DND-41 (cell line): ENCODE results near the gene ZCCHC24.

ENCODE experiments used
- ATAC-seq: fragments of 200-7000 bp; cut with Tn5 transposase; 3 replicates; pipeline ENCODE4 v1.9.1; 2021; ENCODE audit warnings: low read depth; ENCODE audit not compliant: insufficient read depth
- DNase-seq: peaks from one replicate; pipeline ENCODE4 v3.0.0-alpha.2; 2020
- H2AFZ ChIP-seq: 2 replicates; pipeline ENCODE4 v1.6.0; 2012; ENCODE audit warnings: low read depth, low read length
- H3K27ac ChIP-seq: 2 replicates; pipeline ENCODE4 v1.5.1; 2012; ENCODE audit warnings: low read length, inconsistent platforms
- H3K27me3 ChIP-seq: fragments of 200-600 bp; sonication (generic); 2 replicates; pipeline ENCODE4 v1.6.0; 2012; ENCODE audit warnings: low read length, mild to moderate bottlenecking, inconsistent platforms; ENCODE audit not compliant: insufficient read depth, poor library complexity
- H3K36me3 ChIP-seq: 2 replicates; pipeline ENCODE4 v1.5.1; 2012; ENCODE audit warnings: low read length, inconsistent platforms; ENCODE audit not compliant: insufficient read depth
- H3K4me1 ChIP-seq: 2 replicates; pipeline ENCODE4 v1.5.1; 2012; ENCODE audit warnings: mild to moderate bottlenecking, low read length; ENCODE audit not compliant: insufficient read depth
- H3K4me2 ChIP-seq: 2 replicates; pipeline ENCODE4 v1.6.0; 2012; ENCODE audit warnings: mild to moderate bottlenecking, moderate library complexity, low read length, inconsistent platforms; ENCODE audit not compliant: insufficient read depth
- H3K4me3 ChIP-seq, 2 experiments: fragments of 200-600 bp in 1 of 2; shearing (Covaris generic) in 1 of 2; 2 replicates each; pipeline ENCODE4 v1.5.1; 2012 to 2016; ENCODE audit warnings: inconsistent platforms in 2 of 2, low read length in 2 of 2, mild to moderate bottlenecking in 2 of 2, low read depth in 1 of 2, moderate library complexity in 1 of 2
- H3K79me2 ChIP-seq: 2 replicates; pipeline ENCODE4 v1.6.0; 2012; ENCODE audit warnings: low read length, inconsistent platforms; ENCODE audit not compliant: insufficient read depth
- H3K9ac ChIP-seq: 2 replicates; pipeline ENCODE4 v1.6.0; 2012; ENCODE audit warnings: low read depth, mild to moderate bottlenecking, inconsistent platforms, low read length, moderate library complexity
- H3K9me3 ChIP-seq: 2 replicates; pipeline ENCODE4 v1.5.1; 2012; ENCODE audit warnings: low read length, moderate library complexity, mild to moderate bottlenecking, inconsistent platforms; ENCODE audit not compliant: insufficient read depth, severe bottlenecking
- H4K20me1 ChIP-seq: 2 replicates; pipeline ENCODE4 v1.6.0; 2012; ENCODE audit warnings: low read length; ENCODE audit not compliant: insufficient read depth
- EZH2 ChIP-seq: IDR thresholded peaks from 3 replicates; pipeline ENCODE4 v1.6.1; 2012; ENCODE audit warnings: borderline replicate concordance, low read depth, mild to moderate bottlenecking, moderate library complexity, low read length, inconsistent platforms; ENCODE audit not compliant: severe bottlenecking
- TF ChIP-seq, protein P1 (sequence below): IDR thresholded peaks from 2 replicates; pipeline ENCODE4 v1.5.1; 2012; ENCODE audit warnings: borderline replicate concordance, low read length, moderate library complexity, mild to moderate bottlenecking; ENCODE audit not compliant: poor library complexity, severe bottlenecking; ENCODE audit errors: extremely low read depth

ZCCHC24 gene

DNA sequence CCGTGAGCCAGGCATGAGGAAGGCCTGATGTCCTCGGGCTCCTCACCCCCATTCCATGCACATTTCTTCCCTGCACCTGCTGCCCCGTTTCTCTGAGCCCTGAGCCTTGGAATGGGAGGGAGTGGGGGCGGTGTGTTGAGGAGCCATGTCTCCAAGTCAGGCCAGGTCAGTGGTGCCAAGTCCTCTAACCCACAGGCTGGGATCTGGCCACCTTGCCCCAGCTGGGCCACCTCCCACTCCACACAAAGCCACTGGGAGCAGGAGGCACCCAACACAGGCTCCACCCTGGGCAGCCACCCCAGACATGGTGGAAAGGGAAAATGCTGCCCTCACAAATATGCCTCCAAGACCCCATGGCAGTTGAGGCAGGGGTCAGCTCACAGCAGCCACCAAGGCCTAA lies 27.7 kb downstream of the ZCCHC24 start:
- no peaks in the 10 kb centered on the region for H4K20me1 ChIP-seq
- TF ChIP-seq, protein P1, sequence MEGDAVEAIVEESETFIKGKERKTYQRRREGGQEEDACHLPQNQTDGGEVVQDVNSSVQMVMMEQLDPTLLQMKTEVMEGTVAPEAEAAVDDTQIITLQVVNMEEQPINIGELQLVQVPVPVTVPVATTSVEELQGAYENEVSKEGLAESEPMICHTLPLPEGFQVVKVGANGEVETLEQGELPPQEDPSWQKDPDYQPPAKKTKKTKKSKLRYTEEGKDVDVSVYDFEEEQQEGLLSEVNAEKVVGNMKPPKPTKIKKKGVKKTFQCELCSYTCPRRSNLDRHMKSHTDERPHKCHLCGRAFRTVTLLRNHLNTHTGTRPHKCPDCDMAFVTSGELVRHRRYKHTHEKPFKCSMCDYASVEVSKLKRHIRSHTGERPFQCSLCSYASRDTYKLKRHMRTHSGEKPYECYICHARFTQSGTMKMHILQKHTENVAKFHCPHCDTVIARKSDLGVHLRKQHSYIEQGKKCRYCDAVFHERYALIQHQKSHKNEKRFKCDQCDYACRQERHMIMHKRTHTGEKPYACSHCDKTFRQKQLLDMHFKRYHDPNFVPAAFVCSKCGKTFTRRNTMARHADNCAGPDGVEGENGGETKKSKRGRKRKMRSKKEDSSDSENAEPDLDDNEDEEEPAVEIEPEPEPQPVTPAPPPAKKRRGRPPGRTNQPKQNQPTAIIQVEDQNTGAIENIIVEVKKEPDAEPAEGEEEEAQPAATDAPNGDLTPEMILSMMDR: no peak
- TF ChIP-seq EZH2: no peak
- no peak overlapping the region for H3K4me3 ChIP-seq
- no peak overlapping the region for H3K9ac ChIP-seq
- H3K9me3 ChIP-seq: no peaks in the 10 kb centered on the region
- H2AFZ ChIP-seq: no peak overlapping the region
- no peaks in the 10 kb centered on the region for H3K36me3 ChIP-seq
- H3K4me1 ChIP-seq: no peaks in the 10 kb centered on the region
- no peak for DNase-seq
- H3K4me2 ChIP-seq: no peak overlapping the region
- no peak for ATAC-seq
- H3K79me2 ChIP-seq: no peaks in the 10 kb centered on the region
- no peaks in the 10 kb centered on the region for H3K27me3 ChIP-seq
- no peak overlapping the region for H3K27ac ChIP-seq

DNA sequence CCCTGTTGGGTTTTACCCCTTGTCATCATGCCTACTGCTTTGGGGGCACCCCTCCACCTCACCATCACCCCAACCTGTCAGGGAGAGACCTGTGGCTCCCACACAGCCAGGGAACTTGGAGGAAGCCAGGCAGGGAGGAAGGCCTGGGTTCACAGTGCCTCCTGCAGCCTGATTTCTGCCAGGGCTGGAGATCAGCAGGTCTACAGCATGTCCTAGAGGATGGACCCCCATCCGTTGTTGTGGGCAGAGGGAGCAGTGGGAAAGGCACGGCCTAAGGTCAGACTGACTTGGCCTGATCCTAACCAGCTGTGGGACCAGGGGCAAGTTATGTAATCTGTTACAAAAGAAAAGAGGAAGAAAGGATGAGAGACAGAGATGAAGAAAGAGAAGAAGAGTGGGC lies 28.2 kb downstream of the ZCCHC24 start:
- ATAC-seq (no peak), DNase-seq (no peak)
- H3K4me1 ChIP-seq: no peaks in the 10 kb centered on the region
- H3K27ac ChIP-seq: no peak overlapping the region
- no peak overlapping the region for H3K4me2 ChIP-seq
- no peaks in the 10 kb centered on the region for H3K27me3 ChIP-seq
- no peaks in the 10 kb centered on the region for H4K20me1 ChIP-seq
- H3K9ac ChIP-seq: no peak overlapping the region
- TF ChIP-seq, protein P1: no peak
- no peaks in the 10 kb centered on the region for H3K36me3 ChIP-seq
- no peaks in the 10 kb centered on the region for H3K79me2 ChIP-seq
- H3K4me3 ChIP-seq: no peak overlapping the region
- no peaks in the 10 kb centered on the region for H3K9me3 ChIP-seq
- H2AFZ ChIP-seq: no peak overlapping the region

DNA sequence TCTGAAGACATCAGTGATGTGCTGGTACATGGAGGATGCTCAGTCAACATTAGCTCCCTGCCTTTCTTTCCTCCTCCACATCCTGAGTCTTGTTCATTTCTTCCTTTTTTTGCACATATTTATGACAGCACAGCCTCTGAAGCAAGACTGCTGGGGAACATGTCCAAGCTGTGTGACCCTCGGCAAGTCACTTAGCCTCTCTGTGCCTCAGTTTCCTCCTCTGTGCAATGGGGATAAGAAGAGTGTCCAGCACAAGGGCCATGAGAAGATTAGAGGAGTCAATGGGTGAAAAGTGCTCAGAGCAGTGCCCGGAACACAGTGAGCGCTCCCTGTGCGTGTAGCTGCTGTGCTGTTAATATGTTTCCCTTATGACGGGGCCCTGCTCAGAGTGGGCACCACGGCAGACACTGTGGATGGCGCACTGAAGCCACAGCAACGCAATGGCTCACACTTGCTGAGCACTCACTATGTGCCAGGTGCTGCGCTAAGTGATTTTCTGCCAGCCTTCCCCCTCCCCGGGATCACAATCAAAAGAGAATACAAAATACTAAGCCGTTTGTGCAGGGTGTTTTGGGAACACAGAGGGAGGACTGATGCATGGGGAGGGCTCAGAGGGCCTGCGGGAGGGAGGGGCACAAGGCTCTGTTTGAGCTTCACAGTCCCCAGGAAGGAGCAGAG lies 28.7 kb downstream of the ZCCHC24 start:
- TF ChIP-seq EZH2: no peak
- TF ChIP-seq, protein P1: no peak
- no peaks in the 10 kb centered on the region for H3K79me2 ChIP-seq

More for the DNA sequence above, 28.7 kb downstream of the ZCCHC24 start:
- H3K4me1 ChIP-seq: no peaks in the 10 kb centered on the region
- H3K4me2 ChIP-seq: no peak overlapping the region
- no peaks in the 10 kb centered on the region for H4K20me1 ChIP-seq
- H3K36me3 ChIP-seq: no peaks in the 10 kb centered on the region
- H3K9ac ChIP-seq: no peak overlapping the region
- no peak overlapping the region for H3K4me3 ChIP-seq
- H3K27ac ChIP-seq: no peak overlapping the region
- H3K9me3 ChIP-seq: no peaks in the 10 kb centered on the region
- no peak for ATAC-seq
- no peaks in the 10 kb centered on the region for H3K27me3 ChIP-seq
- no peak overlapping the region for H2AFZ ChIP-seq
- no peak for DNase-seq
